Measurements from ENCODE around the gene RGS1.

Gene RGS1

DNA sequence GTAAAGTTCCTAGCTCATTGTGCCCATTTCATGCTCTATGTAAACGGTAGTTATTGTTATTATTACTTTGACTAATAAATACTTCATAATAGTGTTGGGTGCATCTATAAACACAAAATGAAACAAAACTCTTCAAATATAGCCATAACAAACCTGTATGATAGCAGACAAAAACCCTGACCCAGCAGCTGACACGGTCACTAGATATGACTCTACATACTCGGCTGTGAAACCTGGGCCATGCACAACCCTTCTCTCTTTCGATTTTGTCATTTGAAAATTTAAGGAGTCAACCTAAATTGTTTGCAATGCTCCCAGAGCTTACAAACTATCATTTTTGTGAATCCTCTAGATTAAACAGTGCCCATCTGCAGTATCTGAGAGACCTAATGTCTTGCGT lies 52.3 kb downstream of the RGS1 start:
- DNase-seq: no peak

GRCh38 chr1:192628396-192629057 lies 53.0 kb downstream of the RGS1 start:
- no peak for DNase-seq

DNA sequence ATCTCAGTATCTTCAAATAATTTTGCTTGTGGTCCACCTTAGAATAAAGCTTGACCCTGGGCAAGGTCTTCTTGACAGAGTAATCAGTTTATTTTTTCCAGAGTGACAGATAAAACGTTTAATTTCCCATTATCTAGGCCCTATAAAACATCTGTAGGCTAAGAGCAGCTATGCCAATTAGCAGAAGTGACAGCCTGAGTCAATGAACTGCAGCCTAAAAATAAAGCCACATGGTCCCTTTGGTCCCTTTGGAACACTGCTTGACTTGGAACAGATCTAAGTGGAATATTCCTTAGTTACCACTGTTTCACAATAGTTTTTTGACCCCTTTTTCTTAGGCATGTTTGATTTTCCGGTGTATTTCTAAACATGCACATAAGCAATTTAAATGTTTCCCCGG lies 54.0 kb downstream of the RGS1 start:
- no peak for DNase-seq
